Panc1 (cell line): ENCODE data around the gene ATP2B1.

Source experiments
- CTCF ChIP-seq: fragments of 450-650 bp; IDR thresholded peaks from 2 replicates; pipeline ENCODE4 v1.5.1; 2017; ENCODE audit warnings: mild to moderate bottlenecking
- POLR2AphosphoS5 ChIP-seq: IDR thresholded peaks from 2 replicates; pipeline ENCODE4 v1.6.1; 2012; ENCODE audit warnings: mild to moderate bottlenecking, low read depth, low read length, moderate library complexity
- SIN3A ChIP-seq: IDR thresholded peaks from 2 replicates; pipeline ENCODE4 v1.6.1; 2012; ENCODE audit warnings: low read depth, mild to moderate bottlenecking, low read length, moderate library complexity, borderline replicate concordance; ENCODE audit not compliant: insufficient read depth
- TF ChIP-seq, protein P1 (sequence below), 2 experiments: IDR thresholded peaks; 2 replicates each; pipeline ENCODE4 v1.6.1; 2011 to 2012; ENCODE audit warnings: low read depth in 2 of 2, control low read depth in 1 of 2, low read length in 1 of 2, mild to moderate bottlenecking in 1 of 2, moderate library complexity in 1 of 2; ENCODE audit not compliant: insufficient read depth in 1 of 2

- TF ChIP-seq CTCF (no peak), SIN3A (no peak), POLR2AphosphoS5 (no peak)
- TF ChIP-seq, protein P1, sequence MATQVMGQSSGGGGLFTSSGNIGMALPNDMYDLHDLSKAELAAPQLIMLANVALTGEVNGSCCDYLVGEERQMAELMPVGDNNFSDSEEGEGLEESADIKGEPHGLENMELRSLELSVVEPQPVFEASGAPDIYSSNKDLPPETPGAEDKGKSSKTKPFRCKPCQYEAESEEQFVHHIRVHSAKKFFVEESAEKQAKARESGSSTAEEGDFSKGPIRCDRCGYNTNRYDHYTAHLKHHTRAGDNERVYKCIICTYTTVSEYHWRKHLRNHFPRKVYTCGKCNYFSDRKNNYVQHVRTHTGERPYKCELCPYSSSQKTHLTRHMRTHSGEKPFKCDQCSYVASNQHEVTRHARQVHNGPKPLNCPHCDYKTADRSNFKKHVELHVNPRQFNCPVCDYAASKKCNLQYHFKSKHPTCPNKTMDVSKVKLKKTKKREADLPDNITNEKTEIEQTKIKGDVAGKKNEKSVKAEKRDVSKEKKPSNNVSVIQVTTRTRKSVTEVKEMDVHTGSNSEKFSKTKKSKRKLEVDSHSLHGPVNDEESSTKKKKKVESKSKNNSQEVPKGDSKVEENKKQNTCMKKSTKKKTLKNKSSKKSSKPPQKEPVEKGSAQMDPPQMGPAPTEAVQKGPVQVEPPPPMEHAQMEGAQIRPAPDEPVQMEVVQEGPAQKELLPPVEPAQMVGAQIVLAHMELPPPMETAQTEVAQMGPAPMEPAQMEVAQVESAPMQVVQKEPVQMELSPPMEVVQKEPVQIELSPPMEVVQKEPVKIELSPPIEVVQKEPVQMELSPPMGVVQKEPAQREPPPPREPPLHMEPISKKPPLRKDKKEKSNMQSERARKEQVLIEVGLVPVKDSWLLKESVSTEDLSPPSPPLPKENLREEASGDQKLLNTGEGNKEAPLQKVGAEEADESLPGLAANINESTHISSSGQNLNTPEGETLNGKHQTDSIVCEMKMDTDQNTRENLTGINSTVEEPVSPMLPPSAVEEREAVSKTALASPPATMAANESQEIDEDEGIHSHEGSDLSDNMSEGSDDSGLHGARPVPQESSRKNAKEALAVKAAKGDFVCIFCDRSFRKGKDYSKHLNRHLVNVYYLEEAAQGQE (IDR thresholded peaks at IDR 0.05; ENCODE audit: insufficient read depth in 1 of 2, low read depth in 2 of 2, low read length in 1 of 2), result no peak
Measured at GRCh38 chr12:89547101-89547500, 161.5 kb downstream of the ATP2B1 start.
